Measurements from ENCODE around the gene C10orf105.

C10orf105 gene

GRCh38 chr10:71751515-71752224 is 32.1 kb upstream of the C10orf105 start:
- DNase-seq (ENCODE audit: low spot score): no peak

GRCh38 chr10:71750986-71751385 is 31.4 kb upstream of the C10orf105 start:
- DNase-seq (ENCODE audit: low spot score): no peak

- no peak for DNase-seq (ENCODE audit: low spot score)
These were observed 30.7 kb upstream of the C10orf105 start for GRCh38 chr10:71750124-71750841.

- no peak for DNase-seq (ENCODE audit: low spot score)
These were observed 29.8 kb upstream of the C10orf105 start for GRCh38 chr10:71749396-71749795.

GRCh38 chr10:71748671-71749191 is 29.2 kb upstream of the C10orf105 start:
- DNase-seq (ENCODE audit: low spot score): peak; percentile 68

GRCh38 chr10:71747551-71748523 is 28.3 kb upstream of the C10orf105 start:
- peak; percentile 32 for DNase-seq (ENCODE audit: low spot score)

GRCh38 chr10:71747039-71747531 is 27.5 kb upstream of the C10orf105 start:
- no peak for DNase-seq (ENCODE audit: low spot score)

- DNase-seq (ENCODE audit: low spot score): no peak
These were observed 26.9 kb upstream of the C10orf105 start for GRCh38 chr10:71746344-71747037.

- DNase-seq (ENCODE audit: low spot score): no peak
These were observed 26.2 kb upstream of the C10orf105 start for GRCh38 chr10:71745664-71746250.

- DNase-seq (ENCODE audit: low spot score): no peak
These were observed 25.5 kb upstream of the C10orf105 start for GRCh38 chr10:71744897-71745663.

GRCh38 chr10:71743866-71744265 is 24.3 kb upstream of the C10orf105 start:
- DNase-seq (ENCODE audit: low spot score): no peak

GRCh38 chr10:71743089-71743838 is 23.7 kb upstream of the C10orf105 start:
- no peak for DNase-seq (ENCODE audit: low spot score)

- DNase-seq (ENCODE audit: low spot score): no peak
These were observed 22.9 kb upstream of the C10orf105 start for GRCh38 chr10:71742301-71743088.

- DNase-seq (ENCODE audit: low spot score): no peak
These were observed 22.1 kb upstream of the C10orf105 start for GRCh38 chr10:71741671-71742070.

GRCh38 chr10:71741029-71741428 is 21.5 kb upstream of the C10orf105 start:
- DNase-seq (ENCODE audit: low spot score): no peak

GRCh38 chr10:71740069-71740653 is 20.6 kb upstream of the C10orf105 start:
- no peak for DNase-seq (ENCODE audit: low spot score)

- no peak for DNase-seq (ENCODE audit: low spot score)
These were observed 19.9 kb upstream of the C10orf105 start for GRCh38 chr10:71739358-71739900.

GRCh38 chr10:71737834-71738197 is 18.2 kb upstream of the C10orf105 start:
- no peak for DNase-seq (ENCODE audit: low spot score)

Measured in germinal center (tissue), 1 donor.